H1 (cell line): ENCODE measurements around the gene SEMA4D.

Experiments
- CEBPB ChIP-seq: IDR thresholded peaks from 2 replicates; pipeline ENCODE4 v1.6.1; 2012; ENCODE audit warnings: low read depth, low read length
- CTCF ChIP-seq, 3 experiments: IDR thresholded peaks; 1 replicate in 2 of 3; 2 replicates in 1 of 3; pipeline versions ENCODE4 v1.5.1 to v1.6.1; 2011; ENCODE audit warnings: low read length in 3 of 3, mild to moderate bottlenecking in 3 of 3, inconsistent platforms in 2 of 3, low read depth in 1 of 3, moderate library complexity in 1 of 3; ENCODE audit not compliant: insufficient read depth in 1 of 3; ENCODE audit errors: control extremely low read depth in 1 of 3
- EP300 ChIP-seq, 2 experiments: IDR thresholded peaks; 1 replicate in 1 of 2; 2 replicates in 1 of 2; pipeline ENCODE4 v1.6.1; 2011 to 2012; ENCODE audit warnings: low read depth in 2 of 2, low read length in 2 of 2, mild to moderate bottlenecking in 2 of 2, borderline replicate concordance in 1 of 2, inconsistent platforms in 1 of 2, moderate library complexity in 1 of 2
- EZH2 ChIP-seq: fragments of 200-600 bp; sonication (generic); IDR thresholded peaks from 2 replicates; pipeline ENCODE4 v1.7.1; 2012; ENCODE audit warnings: low read depth, mild to moderate bottlenecking, moderate library complexity, low read length, inconsistent platforms; ENCODE audit not compliant: severe bottlenecking
- HDAC6 ChIP-seq: IDR thresholded peaks from one replicate; pipeline ENCODE4 v1.7.1; 2012; ENCODE audit warnings: low read depth, mild to moderate bottlenecking, inconsistent platforms, low read length, moderate library complexity
- POLR2A ChIP-seq, 2 experiments: IDR thresholded peaks; 1 replicate in 1 of 2; 2 replicates in 1 of 2; pipeline ENCODE4 v1.6.1; 2011; ENCODE audit warnings: low read depth in 2 of 2, low read length in 2 of 2, mild to moderate bottlenecking in 2 of 2; ENCODE audit errors: control extremely low read depth in 1 of 2
- SIX5 ChIP-seq: IDR thresholded peaks from 2 replicates; pipeline ENCODE4 v1.6.1; 2011; ENCODE audit warnings: mild to moderate bottlenecking, low read depth, low read length
- SUZ12 ChIP-seq: fragments of 200-600 bp; sonication (generic); IDR thresholded peaks from 2 replicates; pipeline ENCODE4 v1.6.1; 2012; ENCODE audit warnings: mild to moderate bottlenecking, inconsistent platforms, low read length, moderate library complexity, mixed read lengths
- TBP ChIP-seq: IDR thresholded peaks from 2 replicates; pipeline ENCODE4 v1.6.1; 2011; ENCODE audit warnings: low read depth, low read length, improper control_type of control experiment

- TF ChIP-seq POLR2A (IDR thresholded peaks at IDR 0.05; ENCODE audit: control extremely low read depth in 1 of 2, low read depth in 2 of 2, low read length in 2 of 2) (no peak), CTCF (IDR thresholded peaks at IDR 0.05; ENCODE audit: control extremely low read depth in 1 of 3, insufficient read depth in 1 of 3, low read depth in 1 of 3, low read length in 3 of 3) (no peak), SIX5 (no peak), SUZ12 (no peak), CEBPB (no peak), TBP (no peak), EZH2 (no peak), EP300 (IDR thresholded peaks at IDR 0.05; ENCODE audit: borderline replicate concordance in 1 of 2, low read depth in 2 of 2, low read length in 2 of 2) (no peak), HDAC6 (no peak)
Observed at GRCh38 chr9:89445801-89446251, 52.1 kb downstream of the SEMA4D start.
